Measurements from ENCODE around the gene SLC6A19. TPM values are rescaled to one million over a fixed set of nuclear protein-coding genes. Genes with fewer than 3 reads are reported as not detected.

SLC6A19 gene
- total and polyA plus RNA-seq, 2 of the 13 experiments (the other 11 are each of a cell fraction or from before 2014, with no cell fraction given), result 0.02 TPM; not detected in 1

DNA sequence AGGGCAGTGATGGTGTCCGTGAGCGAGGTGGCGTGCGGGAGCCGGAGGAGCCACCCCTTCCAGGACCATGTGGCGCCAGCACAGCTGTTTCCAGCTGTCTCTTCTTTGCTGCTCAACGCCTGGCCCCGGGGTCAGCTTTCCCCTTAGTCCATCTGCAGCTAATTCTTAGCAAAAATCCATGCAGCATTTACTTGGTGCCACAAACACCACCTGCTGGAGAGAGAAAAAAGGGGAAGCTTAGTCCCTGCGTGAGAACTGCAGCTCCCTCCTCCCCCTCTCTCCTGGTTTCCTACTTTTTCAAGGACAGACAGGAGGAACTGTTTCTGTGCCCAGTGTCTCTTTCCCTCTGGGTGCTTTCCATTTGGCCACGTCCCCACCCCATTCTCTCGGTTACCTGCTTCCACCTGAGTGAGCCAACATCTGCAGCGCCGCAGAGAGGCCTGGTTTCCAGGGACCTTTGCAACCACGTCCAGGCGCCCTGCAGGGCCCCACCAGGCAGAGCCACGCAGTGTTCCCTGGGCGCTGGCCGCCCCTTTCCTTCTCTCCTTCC is 3.4 kb downstream of the SLC6A19 start (continued):
- TF ChIP-seq, protein P1, sequence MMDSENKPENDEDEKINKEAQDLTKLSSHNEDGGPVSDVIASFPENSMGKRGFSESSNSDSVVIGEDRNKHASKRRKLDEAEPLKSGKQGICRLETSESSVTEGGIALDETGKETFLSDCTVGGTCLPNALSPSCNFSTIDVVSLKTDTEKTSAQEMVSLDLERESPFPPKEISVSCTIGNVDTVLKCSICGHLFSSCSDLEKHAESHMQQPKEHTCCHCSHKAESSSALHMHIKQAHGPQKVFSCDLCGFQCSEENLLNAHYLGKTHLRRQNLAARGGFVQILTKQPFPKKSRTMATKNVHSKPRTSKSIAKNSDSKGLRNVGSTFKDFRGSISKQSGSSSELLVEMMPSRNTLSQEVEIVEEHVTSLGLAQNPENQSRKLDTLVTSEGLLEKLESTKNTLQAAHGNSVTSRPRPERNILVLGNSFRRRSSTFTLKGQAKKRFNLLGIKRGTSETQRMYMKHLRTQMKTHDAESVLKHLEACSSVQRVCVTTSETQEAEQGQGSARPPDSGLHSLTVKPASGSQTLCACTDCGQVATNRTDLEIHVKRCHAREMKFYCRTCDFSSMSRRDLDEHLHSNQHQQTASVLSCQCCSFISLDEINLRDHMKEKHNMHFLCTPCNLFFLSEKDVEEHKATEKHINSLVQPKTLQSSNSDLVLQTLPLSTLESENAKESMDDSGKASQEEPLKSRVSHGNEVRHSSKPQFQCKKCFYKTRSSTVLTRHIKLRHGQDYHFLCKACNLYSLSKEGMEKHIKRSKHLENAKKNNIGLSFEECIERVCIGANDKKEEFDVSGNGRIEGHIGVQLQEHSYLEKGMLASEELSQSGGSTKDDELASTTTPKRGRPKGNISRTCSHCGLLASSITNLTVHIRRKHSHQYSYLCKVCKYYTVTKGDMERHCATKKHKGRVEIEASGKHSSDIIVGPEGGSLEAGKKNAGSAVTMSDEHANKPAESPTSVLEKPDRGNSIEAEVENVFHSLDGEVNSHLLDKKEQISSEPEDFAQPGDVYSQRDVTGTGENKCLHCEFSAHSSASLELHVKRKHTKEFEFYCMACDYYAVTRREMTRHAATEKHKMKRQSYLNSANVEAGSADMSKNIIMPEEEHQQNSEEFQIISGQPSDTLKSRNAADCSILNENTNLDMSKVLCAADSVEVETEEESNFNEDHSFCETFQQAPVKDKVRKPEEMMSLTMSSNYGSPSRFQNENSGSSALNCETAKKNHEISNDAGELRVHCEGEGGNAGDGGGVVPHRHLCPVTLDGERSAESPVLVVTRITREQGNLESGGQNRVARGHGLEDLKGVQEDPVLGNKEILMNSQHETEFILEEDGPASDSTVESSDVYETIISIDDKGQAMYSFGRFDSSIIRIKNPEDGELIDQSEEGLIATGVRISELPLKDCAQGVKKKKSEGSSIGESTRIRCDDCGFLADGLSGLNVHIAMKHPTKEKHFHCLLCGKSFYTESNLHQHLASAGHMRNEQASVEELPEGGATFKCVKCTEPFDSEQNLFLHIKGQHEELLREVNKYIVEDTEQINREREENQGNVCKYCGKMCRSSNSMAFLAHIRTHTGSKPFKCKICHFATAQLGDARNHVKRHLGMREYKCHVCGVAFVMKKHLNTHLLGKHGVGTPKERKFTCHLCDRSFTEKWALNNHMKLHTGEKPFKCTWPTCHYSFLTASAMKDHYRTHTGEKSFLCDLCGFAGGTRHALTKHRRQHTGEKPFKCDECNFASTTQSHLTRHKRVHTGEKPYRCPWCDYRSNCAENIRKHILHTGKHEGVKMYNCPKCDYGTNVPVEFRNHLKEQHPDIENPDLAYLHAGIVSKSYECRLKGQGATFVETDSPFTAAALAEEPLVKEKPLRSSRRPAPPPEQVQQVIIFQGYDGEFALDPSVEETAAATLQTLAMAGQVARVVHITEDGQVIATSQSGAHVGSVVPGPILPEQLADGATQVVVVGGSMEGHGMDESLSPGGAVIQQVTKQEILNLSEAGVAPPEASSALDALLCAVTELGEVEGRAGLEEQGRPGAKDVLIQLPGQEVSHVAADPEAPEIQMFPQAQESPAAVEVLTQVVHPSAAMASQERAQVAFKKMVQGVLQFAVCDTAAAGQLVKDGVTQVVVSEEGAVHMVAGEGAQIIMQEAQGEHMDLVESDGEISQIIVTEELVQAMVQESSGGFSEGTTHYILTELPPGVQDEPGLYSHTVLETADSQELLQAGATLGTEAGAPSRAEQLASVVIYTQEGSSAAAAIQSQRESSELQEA (CRISPR knock-in tag; IDR thresholded peaks at IDR 0.05; ENCODE audit: not compliant biosample characterization), result peak; percentile 36
- no peak for TF ChIP-seq EHMT2 (IDR thresholded peaks at IDR 0.05; ENCODE audit: borderline replicate concordance, low read depth, low read length)
- 0 out of 2 replicates have a peak, but pooled peaks have one; percentile 31 for TF ChIP-seq ELF3 (CRISPR knock-in tag; IDR thresholded peaks at IDR 0.05)
- TF ChIP-seq MYC (CRISPR knock-in tag; IDR thresholded peaks at IDR 0.05; ENCODE audit: borderline replicate concordance), result peak; percentile 37; the same call in 1 of the 2 replicates
- peak; percentile 81 for TF ChIP-seq ZNF263 (CRISPR knock-in tag; IDR thresholded peaks at IDR 0.05)
- no peak for TF ChIP-seq ZNF704 (CRISPR knock-in tag; IDR thresholded peaks at IDR 0.05; ENCODE audit: borderline replicate concordance)
- peak; percentile 44 for TF ChIP-seq MED1 (CRISPR knock-in tag; IDR thresholded peaks at IDR 0.05)
- TF ChIP-seq HNRNPLL (IDR thresholded peaks at IDR 0.05; ENCODE audit: low read depth, low read length, poor library complexity, severe bottlenecking), result peak; percentile 4
- TF ChIP-seq RAD21 (CRISPR knock-in tag; IDR thresholded peaks at IDR 0.05), result peak; percentile 73; the same call in 1 of the 2 replicates
- TF ChIP-seq BRD4 (CRISPR knock-in tag; IDR thresholded peaks at IDR 0.05), result 0 out of 2 replicates have a peak, but pooled peaks have one; percentile 28
- TF ChIP-seq HNF1B (CRISPR knock-in tag; IDR thresholded peaks at IDR 0.05), result 0 out of 2 replicates have a peak, but pooled peaks have one; percentile 24
- 0 out of 2 replicates have a peak, but pooled peaks have one; percentile 59 for TF ChIP-seq RFXAP (CRISPR knock-in tag; IDR thresholded peaks at IDR 0.05; ENCODE audit: borderline replicate concordance)
- TF ChIP-seq YEATS4 (CRISPR knock-in tag; IDR thresholded peaks at IDR 0.05; ENCODE audit: borderline replicate concordance), result peak; percentile 38; the same call in 1 of the 2 replicates
- 0 out of 2 replicates have a peak, but pooled peaks have one; percentile 49 for TF ChIP-seq ZFP90 (CRISPR knock-in tag; IDR thresholded peaks at IDR 0.05; ENCODE audit: borderline replicate concordance)
- peak; percentile 38; the same call in 1 of the 2 replicates for TF ChIP-seq SP4 (CRISPR knock-in tag; IDR thresholded peaks at IDR 0.05)
- peak; percentile 25 for TF ChIP-seq ASH2L (IDR thresholded peaks at IDR 0.05; ENCODE audit: insufficient read length, low read depth, low read length)
- TF ChIP-seq, protein P2, sequence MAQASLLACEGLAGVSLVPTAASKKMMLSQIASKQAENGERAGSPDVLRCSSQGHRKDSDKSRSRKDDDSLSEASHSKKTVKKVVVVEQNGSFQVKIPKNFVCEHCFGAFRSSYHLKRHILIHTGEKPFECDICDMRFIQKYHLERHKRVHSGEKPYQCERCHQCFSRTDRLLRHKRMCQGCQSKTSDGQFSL (CRISPR knock-in tag; IDR thresholded peaks at IDR 0.05), result peak; percentile 44; the same call in 1 of the 2 replicates
- TF ChIP-seq ZNF879 (CRISPR knock-in tag; IDR thresholded peaks at IDR 0.05), result no peak

All from HepG2 (cell line).